Esophagus squamous epithelium (tissue), 4 donors: ENCODE data around the gene KCNMA1.

ENCODE experiments used
- CTCF ChIP-seq, 6 experiments: fragments of 450-650 bp in 4 of 6; fragments of 200-600 bp in 2 of 6; sonication (generic) in 2 of 6; IDR thresholded peaks; one replicate each; pipeline ENCODE4 v1.5.1; 2016 to 2019; ENCODE audit warnings: antibody characterized with exemption in 6 of 6, mild to moderate bottlenecking in 4 of 6, moderate library complexity in 4 of 6
- POLR2A ChIP-seq, 4 donors: fragments of 450-650 bp; IDR thresholded peaks; one replicate each; pipeline ENCODE4 v1.6.1; 2017; ENCODE audit warnings: antibody characterized with exemption in 4 of 4, mild to moderate bottlenecking in 4 of 4, moderate library complexity in 3 of 4

- TF ChIP-seq CTCF (IDR thresholded peaks at IDR 0.05), result no peak
- TF ChIP-seq POLR2A (IDR thresholded peaks at IDR 0.05), result no peak
Measured at GRCh38 chr10:77030974-77031373, 606.6 kb downstream of the KCNMA1 start.
